T-helper 1 cell treated with Interleukin-12 subunit alpha and Interleukin-12 subunit beta and Interleukin-4 antibody, amounts not matched to agents 30 μg/mL and 1 μg/mL, for 36 hours (primary cell): Measurements from ENCODE around the gene ISOC1.

Experiments
- H3K27ac Mint-ChIP-seq: one replicate; pipeline ENCODE4 v1.8.0; 2021; ENCODE audit warnings: mild to moderate bottlenecking, mixed read lengths
- H3K27me3 Mint-ChIP-seq: one replicate; pipeline ENCODE4 v1.8.0; 2021; ENCODE audit warnings: low read depth, mixed read lengths
- H3K36me3 Mint-ChIP-seq: one replicate; pipeline ENCODE4 v1.8.0; 2021; ENCODE audit warnings: low read depth, mixed read lengths
- H3K4me1 Mint-ChIP-seq: one replicate; pipeline ENCODE4 v1.8.0; 2021; ENCODE audit warnings: low read depth, mixed read lengths
- H3K4me3 Mint-ChIP-seq: one replicate; pipeline ENCODE4 v1.8.0; 2021; ENCODE audit warnings: mild to moderate bottlenecking, moderate library complexity, mixed read lengths
- H3K9me3 Mint-ChIP-seq: one replicate; pipeline ENCODE4 v1.8.0; 2021; ENCODE audit warnings: mixed read lengths

Gene ISOC1

GRCh38 chr5:129077433-129078075, 17.0 kb upstream of the ISOC1 start:
- Mint-ChIP-seq H3K4me3 (no peak overlapping the region), H3K27ac (no peak overlapping the region), H3K36me3 (no peaks in the 10 kb centered on the region), H3K9me3 (no peaks in the 10 kb centered on the region), H3K27me3 (peaks cover 8% of the 10 kb centered on the region), H3K4me1 (no peaks in the 10 kb centered on the region)

GRCh38 chr5:129078247-129078646, 16.3 kb upstream of the ISOC1 start:
- no peaks in the 10 kb centered on the region for H3K4me1 Mint-ChIP-seq
- H3K36me3 Mint-ChIP-seq, result no peaks in the 10 kb centered on the region
- no peaks in the 10 kb centered on the region for H3K9me3 Mint-ChIP-seq
- H3K27ac Mint-ChIP-seq, result no peak overlapping the region
- peaks cover 8% of the 10 kb centered on the region for H3K27me3 Mint-ChIP-seq
- no peak overlapping the region for H3K4me3 Mint-ChIP-seq

DNA sequence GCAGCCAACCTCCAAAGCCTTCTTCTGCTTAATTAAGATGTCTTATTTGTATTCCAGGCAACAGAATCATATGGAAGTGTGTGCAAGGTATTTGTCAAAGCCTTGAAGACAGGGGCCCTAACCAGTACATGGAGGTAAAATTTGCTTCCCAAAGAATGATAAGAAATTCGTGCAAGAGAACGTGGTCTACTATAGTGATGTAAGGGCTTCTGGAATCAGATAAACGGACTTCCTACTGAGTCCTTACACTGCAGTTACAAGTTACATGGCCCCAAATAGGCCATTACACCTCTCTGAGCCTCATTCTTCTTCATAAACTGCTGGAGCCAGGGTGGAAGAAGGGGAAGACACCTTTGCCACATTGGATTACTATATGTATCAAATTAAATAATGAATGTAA, 15.9 kb upstream of the ISOC1 start:
- no peak overlapping the region for H3K27ac Mint-ChIP-seq
- peaks cover 12% of the 10 kb centered on the region for H3K27me3 Mint-ChIP-seq
- H3K9me3 Mint-ChIP-seq, result no peaks in the 10 kb centered on the region
- H3K36me3 Mint-ChIP-seq, result no peaks in the 10 kb centered on the region
- H3K4me1 Mint-ChIP-seq, result no peaks in the 10 kb centered on the region
- no peak overlapping the region for H3K4me3 Mint-ChIP-seq

DNA sequence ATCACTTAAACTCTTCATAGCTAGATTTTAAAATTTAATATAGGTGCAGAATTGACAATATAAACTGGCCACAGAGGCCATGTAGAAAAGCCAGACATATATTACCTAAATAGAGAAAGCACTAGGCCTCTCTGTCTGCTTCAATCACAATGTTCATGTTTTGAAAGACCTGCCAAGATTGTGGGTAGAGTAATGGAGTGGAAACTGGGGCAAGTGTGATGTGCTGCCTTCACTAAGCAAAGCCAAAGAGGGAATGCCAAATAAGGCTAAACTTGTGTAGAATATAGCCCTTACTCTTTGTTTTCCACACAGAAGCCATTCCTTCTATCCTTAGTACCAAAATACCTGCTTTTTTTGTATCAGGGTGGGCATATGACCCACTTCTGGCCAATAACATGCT, 15.1 kb upstream of the ISOC1 start:
- no peaks in the 10 kb centered on the region for H3K36me3 Mint-ChIP-seq
- no peaks in the 10 kb centered on the region for H3K9me3 Mint-ChIP-seq
- H3K4me1 Mint-ChIP-seq, result no peaks in the 10 kb centered on the region
- no peak overlapping the region for H3K4me3 Mint-ChIP-seq
- peaks cover 15% of the 10 kb centered on the region for H3K27me3 Mint-ChIP-seq
- no peak overlapping the region for H3K27ac Mint-ChIP-seq

DNA sequence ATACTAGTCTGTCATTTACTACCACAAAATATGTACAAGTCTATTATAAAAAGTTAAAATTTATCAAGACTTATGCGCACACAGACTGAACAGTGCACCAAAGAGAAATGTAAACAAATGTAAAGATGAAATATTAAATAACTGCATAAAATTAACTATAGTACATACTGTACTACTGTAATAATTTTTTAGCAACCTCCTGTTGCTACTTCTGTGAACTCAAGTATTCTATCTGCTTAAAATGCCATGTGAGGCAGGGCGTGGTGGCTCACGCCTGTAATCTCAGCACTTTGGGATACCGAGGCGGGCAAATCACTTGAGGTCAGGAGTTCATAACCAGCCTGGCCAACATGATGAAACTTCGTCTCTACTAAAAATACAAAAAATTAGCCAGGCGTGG, 13.8 kb upstream of the ISOC1 start:
- Mint-ChIP-seq H3K9me3 (no peaks in the 10 kb centered on the region), H3K4me1 (no peaks in the 10 kb centered on the region), H3K4me3 (no peak overlapping the region), H3K36me3 (no peaks in the 10 kb centered on the region), H3K27me3 (peaks cover 20% of the 10 kb centered on the region), H3K27ac (no peak overlapping the region)

- no peaks in the 10 kb centered on the region for H3K9me3 Mint-ChIP-seq
- no peaks in the 10 kb centered on the region for H3K36me3 Mint-ChIP-seq
- H3K4me3 Mint-ChIP-seq, result no peak overlapping the region
- H3K27me3 Mint-ChIP-seq, result peaks cover 29% of the 10 kb centered on the region
- H3K4me1 Mint-ChIP-seq, result no peaks in the 10 kb centered on the region
- H3K27ac Mint-ChIP-seq, result no peak overlapping the region
These were observed 12.1 kb upstream of the ISOC1 start for GRCh38 chr5:129082225-129083136.

- peaks cover 22% of the 10 kb centered on the region for H3K27me3 Mint-ChIP-seq
- H3K4me3 Mint-ChIP-seq, result peak overlapping the region; percentile 84
- H3K36me3 Mint-ChIP-seq, result no peaks in the 10 kb centered on the region
- H3K4me1 Mint-ChIP-seq, result peaks cover 18% of the 10 kb centered on the region
- H3K27ac Mint-ChIP-seq, result peak overlapping the region; percentile 46
- no peaks in the 10 kb centered on the region for H3K9me3 Mint-ChIP-seq
These were observed 663 bp downstream of the ISOC1 start for GRCh38 chr5:129094924-129095899.

- H3K27me3 Mint-ChIP-seq, result peaks cover 14% of the 10 kb centered on the region
- H3K4me1 Mint-ChIP-seq, result peaks cover 18% of the 10 kb centered on the region
- H3K9me3 Mint-ChIP-seq, result no peaks in the 10 kb centered on the region
- H3K36me3 Mint-ChIP-seq, result no peaks in the 10 kb centered on the region
- H3K27ac Mint-ChIP-seq, result no peak overlapping the region
- H3K4me3 Mint-ChIP-seq, result no peak overlapping the region
These were observed 1.9 kb downstream of the ISOC1 start for GRCh38 chr5:129096382-129096991.

GRCh38 chr5:129097498-129098296, 3.1 kb downstream of the ISOC1 start:
- Mint-ChIP-seq H3K9me3 (no peaks in the 10 kb centered on the region), H3K4me1 (peaks cover 18% of the 10 kb centered on the region), H3K27ac (no peak overlapping the region), H3K36me3 (no peaks in the 10 kb centered on the region), H3K4me3 (no peak overlapping the region), H3K27me3 (peaks cover 5% of the 10 kb centered on the region)

DNA sequence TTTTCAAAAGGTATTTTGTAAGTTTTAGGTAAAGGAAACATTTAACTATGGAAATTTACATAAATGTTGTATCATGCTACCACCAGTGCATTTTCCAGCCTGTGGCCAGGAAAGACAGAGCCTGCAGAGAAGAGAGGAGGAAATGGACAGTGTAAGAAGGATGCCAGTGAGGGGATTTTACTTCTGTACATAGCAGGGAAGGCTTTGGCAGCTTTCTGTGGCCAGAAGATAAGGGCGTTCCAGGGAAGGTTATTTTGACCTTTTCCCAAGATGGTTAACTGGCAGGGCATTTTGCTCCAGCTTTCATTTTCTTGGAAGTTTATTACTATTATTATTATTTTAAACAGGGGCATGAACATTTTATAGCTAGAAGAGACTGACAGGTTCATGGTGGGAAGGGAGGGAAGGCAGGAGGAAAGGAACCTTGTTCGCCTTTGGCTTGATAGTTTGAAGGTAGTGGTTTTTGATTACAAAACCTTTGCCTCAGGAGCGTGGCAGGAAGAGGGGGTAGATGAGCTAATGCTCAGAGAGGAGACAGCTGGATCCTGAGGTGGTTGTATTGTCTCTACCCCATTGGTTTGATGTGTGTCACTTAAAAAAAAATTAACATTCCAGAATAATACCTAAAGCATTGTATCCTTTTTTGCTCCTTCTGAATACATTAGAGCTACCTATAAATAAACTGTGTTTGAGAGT, 4.1 kb downstream of the ISOC1 start:
- H3K4me1 Mint-ChIP-seq, result peaks cover 18% of the 10 kb centered on the region
- H3K9me3 Mint-ChIP-seq, result no peaks in the 10 kb centered on the region
- H3K36me3 Mint-ChIP-seq, result no peaks in the 10 kb centered on the region
- no peak overlapping the region for H3K27ac Mint-ChIP-seq
- no peak overlapping the region for H3K4me3 Mint-ChIP-seq
- H3K27me3 Mint-ChIP-seq, result no peaks in the 10 kb centered on the region

DNA sequence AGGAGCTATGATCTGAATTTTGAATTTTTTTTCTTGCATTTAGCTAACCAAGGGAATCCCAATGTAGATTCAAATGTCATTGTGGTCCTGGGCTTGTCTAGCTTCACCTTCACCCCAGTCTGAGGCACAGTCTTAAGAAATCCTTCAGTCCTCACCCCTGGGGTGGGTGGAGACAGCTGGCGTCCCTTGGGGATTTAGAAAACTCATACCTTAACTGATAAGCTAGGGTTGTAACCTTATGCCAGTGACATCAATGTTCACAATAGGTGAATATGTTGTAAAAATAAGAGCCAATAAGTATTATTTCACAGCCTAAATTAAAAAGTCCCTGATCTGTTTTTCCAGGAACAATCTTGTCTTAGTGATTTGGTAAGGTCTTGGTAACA, 4.6 kb downstream of the ISOC1 start:
- Mint-ChIP-seq H3K4me3 (no peak overlapping the region), H3K36me3 (no peaks in the 10 kb centered on the region), H3K27ac (no peak overlapping the region), H3K9me3 (no peaks in the 10 kb centered on the region), H3K4me1 (peaks cover 15% of the 10 kb centered on the region), H3K27me3 (no peaks in the 10 kb centered on the region)

- Mint-ChIP-seq H3K4me3 (no peak overlapping the region), H3K27ac (no peak overlapping the region), H3K27me3 (no peaks in the 10 kb centered on the region)
These were observed 7.2 kb downstream of the ISOC1 start for GRCh38 chr5:129101794-129102193.

GRCh38 chr5:129103397-129103796, 8.8 kb downstream of the ISOC1 start:
- no peaks in the 10 kb centered on the region for H3K9me3 Mint-ChIP-seq
- peaks cover 2% of the 10 kb centered on the region for H3K4me1 Mint-ChIP-seq
- peaks cover 8% of the 10 kb centered on the region for H3K36me3 Mint-ChIP-seq
- H3K4me3 Mint-ChIP-seq, result no peak overlapping the region
- no peaks in the 10 kb centered on the region for H3K27me3 Mint-ChIP-seq
- no peak overlapping the region for H3K27ac Mint-ChIP-seq

More at GRCh38 chr5:129101794-129102193, 7.2 kb downstream of the ISOC1 start:
- Mint-ChIP-seq H3K36me3 (peaks cover 3% of the 10 kb centered on the region), H3K4me1 (peaks cover 7% of the 10 kb centered on the region), H3K9me3 (no peaks in the 10 kb centered on the region)
